NB4 (cell line): ENCODE measurements around the gene CISD3.

Source experiments
- DNase-seq: peaks from one replicate; pipeline ENCODE4 v3.0.0; 2010; ENCODE audit warnings: low read depth
- H3K4me3 ChIP-seq: one replicate; pipeline ENCODE4 v1.5.1; 2011; ENCODE audit warnings: mild to moderate bottlenecking, low read depth, low read length, moderate library complexity
- CTCF ChIP-seq: IDR thresholded peaks from one replicate; pipeline ENCODE4 v1.5.1; 2012; ENCODE audit warnings: low read depth, low read length
- MYC ChIP-seq: IDR thresholded peaks from 2 replicates; pipeline ENCODE4 v1.6.1; 2011; ENCODE audit warnings: low read depth, low read length
- POLR2A ChIP-seq: IDR thresholded peaks from 2 replicates; pipeline ENCODE4 v1.6.1; 2011; ENCODE audit warnings: mild to moderate bottlenecking; ENCODE audit not compliant: insufficient read length; ENCODE audit errors: extremely low read depth
- TF ChIP-seq, protein P1 (sequence below): IDR thresholded peaks from 2 replicates; pipeline ENCODE4 v1.6.1; 2011; ENCODE audit warnings: low read depth, low read length

CISD3 gene

DNA sequence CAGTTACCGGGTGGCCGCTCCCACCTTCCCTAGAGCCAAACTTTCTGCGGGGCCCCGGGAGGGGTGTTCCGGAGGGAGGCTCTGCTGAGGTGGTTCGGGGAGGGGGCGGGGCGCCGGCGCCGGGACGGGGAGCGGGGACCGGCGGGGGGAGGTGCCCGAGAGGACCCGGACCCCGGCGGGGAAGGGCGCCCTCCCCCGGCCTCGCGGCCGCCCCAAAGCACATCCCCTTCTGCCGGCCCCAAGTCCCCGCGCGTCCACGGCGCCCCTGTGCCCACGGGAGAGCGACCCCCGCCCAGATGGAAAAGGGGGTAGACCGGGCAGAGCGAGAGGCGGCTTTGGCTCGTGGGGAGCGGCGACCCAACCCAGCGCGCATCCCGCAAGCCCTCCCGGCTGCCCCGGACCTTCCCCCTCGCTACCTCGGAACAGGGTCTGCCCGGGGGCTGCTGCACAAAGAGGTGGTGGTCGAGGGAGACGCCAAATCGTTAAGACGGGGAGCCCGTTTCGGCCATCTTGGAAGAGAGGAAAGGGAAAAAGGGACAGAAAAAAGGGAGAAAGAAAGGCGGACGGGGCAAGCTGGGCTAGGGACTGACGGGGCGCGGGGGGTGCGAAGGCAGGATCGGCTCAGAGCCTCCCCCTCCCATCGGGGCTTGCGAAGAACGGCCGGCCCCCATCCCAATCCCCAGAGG, 17.5 kb downstream of the CISD3 start:
- TF ChIP-seq POLR2A (no peak), MYC (no peak), CTCF (peak; percentile 1)
- TF ChIP-seq, protein P1, sequence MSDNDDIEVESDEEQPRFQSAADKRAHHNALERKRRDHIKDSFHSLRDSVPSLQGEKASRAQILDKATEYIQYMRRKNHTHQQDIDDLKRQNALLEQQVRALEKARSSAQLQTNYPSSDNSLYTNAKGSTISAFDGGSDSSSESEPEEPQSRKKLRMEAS = no peak
- no peak for DNase-seq
- H3K4me3 ChIP-seq = no peak overlapping the region

DNA sequence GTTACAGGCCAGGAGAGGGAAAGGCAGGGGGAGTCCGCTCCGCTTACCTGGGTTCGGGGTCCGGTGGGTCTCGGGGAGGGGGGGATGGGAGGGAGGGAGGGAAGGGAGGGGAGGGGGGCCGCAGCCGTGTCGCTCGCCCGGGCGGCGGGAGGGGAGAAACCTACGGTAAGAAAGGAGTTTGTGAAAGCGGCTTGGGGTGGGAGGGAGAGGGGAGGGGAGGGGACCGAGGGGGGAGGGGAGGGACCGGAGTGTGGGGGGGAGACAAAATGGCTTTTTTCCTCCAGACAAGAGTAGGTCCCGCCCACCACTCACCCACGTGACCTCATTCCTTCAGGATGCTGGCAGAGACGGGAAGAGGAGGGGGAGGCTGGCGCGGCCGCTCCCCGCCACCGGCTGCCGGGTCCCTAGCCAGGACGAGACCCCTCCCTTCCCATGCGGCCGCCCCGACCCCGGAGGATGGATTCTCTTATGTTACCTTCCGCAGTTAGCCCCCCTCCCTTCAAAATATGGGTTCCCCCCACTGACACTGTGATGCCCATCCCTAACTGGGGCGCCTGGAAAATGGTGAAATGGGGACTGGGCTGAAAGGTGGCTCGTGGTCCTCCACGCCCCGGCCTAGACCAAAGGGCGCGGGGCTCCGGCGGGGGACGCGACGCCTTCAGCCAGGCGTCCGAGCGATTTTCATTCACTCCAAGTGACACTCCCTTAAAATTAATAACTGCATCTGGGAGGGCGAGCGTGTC, 18.2 kb downstream of the CISD3 start, which contains the start of gene PCGF2:
Gene PCGF2 (minus strand): TSS at position 188 of the 743 bp plus-strand sequence. CDS start 7,934 bp downstream, outside the sequence.
- no peak within 1 kb of the TSS for H3K4me3 ChIP-seq
- TF ChIP-seq, protein P1 = no peak
- DNase-seq = no peak

- DNase-seq = no peak
- H3K4me3 ChIP-seq = no peak overlapping the region
- TF ChIP-seq, protein P1 = no peak
- TF ChIP-seq CTCF (no peak), MYC (no peak), POLR2A (no peak)
These were observed 18.7 kb downstream of the CISD3 start for GRCh38 chr17:38748892-38749222.

- no peak overlapping the region for H3K4me3 ChIP-seq
- no peak for DNase-seq
- TF ChIP-seq MYC (no peak), POLR2A (no peak), CTCF (no peak)
- TF ChIP-seq, protein P1 = no peak
These were observed 19.3 kb downstream of the CISD3 start for GRCh38 chr17:38749223-38750043.

DNA sequence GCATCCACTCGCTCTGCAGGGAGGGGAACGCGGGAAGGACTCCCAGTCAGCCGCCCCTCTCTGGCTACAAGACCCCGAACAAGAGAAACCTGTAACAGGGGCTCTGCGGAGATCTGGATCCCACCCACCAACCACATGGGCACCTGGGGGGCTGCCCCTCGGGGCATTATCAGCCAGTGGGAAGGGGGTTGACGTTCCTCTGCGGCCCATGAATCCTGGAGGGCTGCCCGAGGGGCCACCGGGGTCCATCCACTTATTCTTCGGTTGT, 19.8 kb downstream of the CISD3 start:
- DNase-seq = no peak
- no peak overlapping the region for H3K4me3 ChIP-seq
- TF ChIP-seq POLR2A = no peak
- TF ChIP-seq CTCF = no peak
- TF ChIP-seq MYC = no peak
- TF ChIP-seq, protein P1 = no peak

- no peak for DNase-seq
- peak overlapping the region; percentile 96 for H3K4me3 ChIP-seq
- no peak for TF ChIP-seq MYC
- no peak for TF ChIP-seq CTCF
- TF ChIP-seq POLR2A = no peak
- TF ChIP-seq, protein P1 = no peak
These were observed 20.4 kb downstream of the CISD3 start for GRCh38 chr17:38750312-38751121.
